Heart left ventricle (tissue), 13 donors: ENCODE data around the gene C19orf12.

Experiments
- CTCF ChIP-seq, 12 donors: fragments of 200-600 bp; sonication (generic) in 4 of 12; IDR thresholded peaks; one replicate each; pipeline versions ENCODE4 v1.5.0 to v1.8.0; 2018 to 2022; ENCODE audit warnings: antibody characterized with exemption in 12 of 12, mild to moderate bottlenecking in 5 of 12
- POLR2A ChIP-seq, 2 donors: fragments of 450-650 bp; IDR thresholded peaks; one replicate each; pipeline ENCODE4 v1.6.1; 2017; ENCODE audit warnings: antibody characterized with exemption in 2 of 2, mild to moderate bottlenecking in 2 of 2, moderate library complexity in 2 of 2
- donor health status: ischemic (EF 13 %, LVEDD 7.1; RV severe dilation, severe dysfunction).
- donor health status: DM: no; HTN: yes; CAD: no.
- donor health status: DM: no; HTN: no; CAD: no.
- donor health status: ischemic (EF 25% LVEDD 6.9; RV normal size, moderate dysfunction).
- donor health status: ischemic (EF 25% LVEDD 5.7; RV mildly dilated, moderate dysfunction).
- donor health status: ischemic (EF 35%, LVEDD 5.7; RV mildly dilated, moderate dysfunction).
- donor health status: nonischemic (EF 11% LVEDD 7.7; RV severe dilation, severe dysfunction).
- donor health status: DM: yes; HTN: yes; CAD: no.
- donor health status: PGD.
- donor health status: ischemic (EF 29% LVEDD 5.4; RV normal size, mild dysfunction).
- donor health status: nonischemic (EF 23%, LVEDD 6.1; RV moderate dilation, normal function).

- TF ChIP-seq CTCF (IDR thresholded peaks at IDR 0.05) (no peak), POLR2A (IDR thresholded peaks at IDR 0.05) (peak; percentile 47 to 84)
Observed at GRCh38 chr19:29714953-29715700, at the start of gene C19orf12.
